HUES48 (cell line): ENCODE measurements around the gene GGPS1.
"Not testable (repeated sequence)": the region's sequence is repeated elsewhere in the genome, so short reads cannot be mapped to it uniquely, and the experiment has no call there.

Experiments used
- H3K27ac ChIP-seq: one replicate; pipeline ENCODE4 v1.7.0; 2013; ENCODE audit warnings: low read depth, low read length, inconsistent platforms
- H3K27me3 ChIP-seq: 2 replicates; pipeline ENCODE4 v1.6.1; 2013; ENCODE audit warnings: mild to moderate bottlenecking, low read length; ENCODE audit not compliant: control insufficient read depth, insufficient read depth
- H3K36me3 ChIP-seq: 2 replicates; pipeline ENCODE4 v1.6.1; 2013; ENCODE audit warnings: low read length; ENCODE audit not compliant: control insufficient read depth, insufficient read depth
- H3K4me1 ChIP-seq: 2 replicates; pipeline ENCODE4 v1.6.1; 2013; ENCODE audit warnings: mild to moderate bottlenecking, low read length; ENCODE audit not compliant: control insufficient read depth, insufficient read depth
- H3K4me3 ChIP-seq: 2 replicates; pipeline ENCODE4 v1.5.1; 2013; ENCODE audit warnings: mild to moderate bottlenecking, low read depth, low read length
- H3K9ac ChIP-seq: 2 replicates; pipeline ENCODE4 v1.6.1; 2013; ENCODE audit warnings: mild to moderate bottlenecking, low read depth, low read length, moderate library complexity
- H3K9me3 ChIP-seq: 2 replicates; pipeline ENCODE4 v1.6.1; 2013; ENCODE audit warnings: low read length; ENCODE audit not compliant: control insufficient read depth, insufficient read depth

The GGPS1 gene

DNA sequence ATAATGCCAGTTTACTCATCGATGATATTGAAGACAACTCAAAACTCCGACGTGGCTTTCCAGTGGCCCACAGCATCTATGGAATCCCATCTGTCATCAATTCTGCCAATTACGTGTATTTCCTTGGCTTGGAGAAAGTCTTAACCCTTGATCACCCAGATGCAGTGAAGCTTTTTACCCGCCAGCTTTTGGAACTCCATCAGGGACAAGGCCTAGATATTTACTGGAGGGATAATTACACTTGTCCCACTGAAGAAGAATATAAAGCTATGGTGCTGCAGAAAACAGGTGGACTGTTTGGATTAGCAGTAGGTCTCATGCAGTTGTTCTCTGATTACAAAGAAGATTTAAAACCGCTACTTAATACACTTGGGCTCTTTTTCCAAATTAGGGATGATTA is 13.7 kb downstream of the GGPS1 start:
- Histone ChIP-seq H3K27me3 (no peaks in the 10 kb centered on the region), H3K9ac (no peak overlapping the region), H3K36me3 (peaks cover 25% of the 10 kb centered on the region), H3K9me3 (no peaks in the 10 kb centered on the region), H3K4me3 (no peak overlapping the region), H3K27ac (no peak overlapping the region), H3K4me1 (no peaks in the 10 kb centered on the region)

- H3K27me3 ChIP-seq: no peaks in the 10 kb centered on the region
- H3K4me1 ChIP-seq: no peaks in the 10 kb centered on the region
Observed at GRCh38 chr1:235342471-235342870, 14.1 kb downstream of the GGPS1 start.

DNA sequence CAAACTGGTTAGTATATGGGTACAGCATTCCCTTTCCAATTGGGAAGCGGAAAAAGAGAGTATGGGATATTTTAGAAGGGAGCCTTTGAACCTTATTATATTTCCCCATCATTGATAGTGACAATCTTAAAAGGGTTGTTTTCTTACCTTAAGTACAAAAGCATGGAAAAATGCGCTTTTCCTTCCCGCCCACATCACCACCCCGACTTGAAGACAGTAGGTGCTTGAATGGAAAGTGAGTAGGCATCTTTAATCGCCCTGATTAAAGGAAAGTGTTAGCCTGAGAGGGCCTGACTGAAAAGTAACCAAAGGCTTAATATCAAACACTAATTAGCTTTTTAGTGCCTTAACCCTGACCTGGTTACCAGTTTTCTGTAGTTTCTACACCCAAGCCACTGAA is 15.4 kb downstream of the GGPS1 start:
- H3K9me3 ChIP-seq: no peaks in the 10 kb centered on the region
- no peaks in the 10 kb centered on the region for H3K4me1 ChIP-seq
- H3K4me3 ChIP-seq: no peak overlapping the region
- H3K36me3 ChIP-seq: peaks cover 10% of the 10 kb centered on the region
- H3K9ac ChIP-seq: no peak overlapping the region
- H3K27ac ChIP-seq: no peak overlapping the region
- no peaks in the 10 kb centered on the region for H3K27me3 ChIP-seq

More at GRCh38 chr1:235342471-235342870, 14.1 kb downstream of the GGPS1 start:
- no peaks in the 10 kb centered on the region for H3K9me3 ChIP-seq
- H3K4me3 ChIP-seq: no peak overlapping the region
- no peak overlapping the region for H3K9ac ChIP-seq
- H3K36me3 ChIP-seq: peaks cover 21% of the 10 kb centered on the region
- no peak overlapping the region for H3K27ac ChIP-seq

- no peaks in the 10 kb centered on the region for H3K36me3 ChIP-seq
- no peak overlapping the region for H3K27ac ChIP-seq
- H3K9me3 ChIP-seq: no peaks in the 10 kb centered on the region
- H3K4me1 ChIP-seq: no peaks in the 10 kb centered on the region
- no peak overlapping the region for H3K4me3 ChIP-seq
- no peaks in the 10 kb centered on the region for H3K27me3 ChIP-seq
- no peak overlapping the region for H3K9ac ChIP-seq
Observed at GRCh38 chr1:235351441-235351840, 23.1 kb downstream of the GGPS1 start.

DNA sequence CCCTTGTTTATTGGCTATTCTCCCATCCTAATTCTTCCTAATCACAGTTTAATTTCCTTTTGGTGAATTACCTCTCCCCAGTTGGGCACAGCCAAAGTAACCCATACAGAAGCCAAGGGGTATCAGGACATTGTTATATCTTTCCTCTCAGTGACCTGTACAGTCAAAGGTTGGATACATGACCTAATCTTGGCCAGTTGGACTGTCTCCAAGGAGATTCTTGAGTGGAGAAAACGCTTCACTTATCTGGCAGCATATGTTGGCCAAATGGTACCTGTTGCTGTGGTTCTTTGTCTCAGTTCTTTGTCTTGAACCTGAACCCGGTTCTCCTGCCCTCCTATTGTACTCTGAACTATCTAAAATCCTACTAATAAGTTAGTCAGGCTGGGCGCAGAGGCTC is 23.5 kb downstream of the GGPS1 start:
- H3K4me1 ChIP-seq: no peaks in the 10 kb centered on the region
- no peak overlapping the region for H3K27ac ChIP-seq
- H3K27me3 ChIP-seq: no peaks in the 10 kb centered on the region
- no peaks in the 10 kb centered on the region for H3K36me3 ChIP-seq
- no peak overlapping the region for H3K9ac ChIP-seq
- H3K9me3 ChIP-seq: no peaks in the 10 kb centered on the region
- H3K4me3 ChIP-seq: no peak overlapping the region

DNA sequence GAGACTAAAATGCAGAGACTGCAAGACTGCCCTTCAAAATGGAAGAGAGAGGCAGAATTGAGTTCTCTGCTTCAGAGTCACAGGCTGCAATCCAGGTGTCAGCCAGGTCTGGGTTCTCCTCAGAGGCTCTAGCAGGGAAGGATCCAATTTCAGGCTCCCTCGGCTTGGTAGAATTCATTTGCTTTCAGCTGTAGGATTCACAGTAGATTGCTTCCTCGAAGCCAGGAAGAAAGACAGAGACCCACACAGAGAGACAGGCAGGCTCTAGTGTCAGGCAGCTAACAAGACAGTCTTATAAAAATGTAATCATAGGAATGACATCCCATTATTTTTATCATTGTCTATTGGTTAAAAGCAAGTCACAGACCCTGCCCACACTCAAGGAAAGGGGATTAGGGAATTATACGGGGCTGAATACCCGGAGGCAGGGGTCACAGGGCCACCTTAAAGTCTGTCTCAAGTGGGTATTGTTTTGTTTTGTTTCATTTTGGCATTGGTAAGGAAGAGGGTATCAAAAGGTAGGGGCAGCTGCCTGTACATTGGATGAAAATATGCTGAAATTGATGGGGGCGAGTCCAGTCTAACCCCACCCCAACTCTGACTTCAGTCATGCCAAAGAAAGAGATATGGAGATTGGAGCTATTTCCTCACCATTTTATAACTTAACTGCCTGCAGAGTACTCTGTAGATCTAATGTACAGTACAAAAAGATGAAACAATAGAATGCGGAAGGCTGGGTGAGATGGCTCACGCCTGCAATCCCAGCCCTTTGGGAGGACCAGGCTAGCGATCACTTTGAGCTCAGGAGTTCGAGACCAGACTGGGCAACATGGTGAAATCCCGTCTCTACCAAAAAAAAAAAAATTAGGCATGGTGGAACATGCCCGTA is 29.4 kb downstream of the GGPS1 start:
- H3K27me3 ChIP-seq: no peaks in the 10 kb centered on the region
- H3K4me3 ChIP-seq: no peak overlapping the region
- H3K36me3 ChIP-seq: no peaks in the 10 kb centered on the region
- no peak overlapping the region for H3K27ac ChIP-seq
- H3K9me3 ChIP-seq: no peaks in the 10 kb centered on the region
- H3K4me1 ChIP-seq: no peaks in the 10 kb centered on the region
- no peak overlapping the region for H3K9ac ChIP-seq

DNA sequence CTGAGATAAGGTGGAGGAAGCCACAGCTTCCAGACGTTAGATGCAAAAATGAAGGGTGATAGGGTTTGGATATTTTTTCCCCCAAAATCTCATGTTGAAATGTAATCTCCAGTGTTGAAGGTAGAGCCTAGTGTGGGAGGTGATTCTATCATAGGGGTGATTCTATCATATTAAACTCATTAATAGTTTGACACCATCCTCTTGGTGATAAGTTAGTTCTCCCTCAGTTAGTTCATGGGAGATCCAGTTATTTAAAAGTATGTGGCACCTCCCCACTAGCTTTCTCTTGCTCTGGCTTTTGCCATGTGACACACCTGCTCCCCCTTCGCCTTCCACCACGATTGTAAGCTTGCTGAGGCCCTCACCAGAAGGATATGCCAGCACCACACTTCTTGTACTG is 30.5 kb downstream of the GGPS1 start:
- Histone ChIP-seq H3K9me3 (no peaks in the 10 kb centered on the region), H3K9ac (no peak overlapping the region), H3K27me3 (no peaks in the 10 kb centered on the region), H3K4me3 (no peak overlapping the region), H3K36me3 (no peaks in the 10 kb centered on the region), H3K4me1 (no peaks in the 10 kb centered on the region), H3K27ac (no peak overlapping the region)

DNA sequence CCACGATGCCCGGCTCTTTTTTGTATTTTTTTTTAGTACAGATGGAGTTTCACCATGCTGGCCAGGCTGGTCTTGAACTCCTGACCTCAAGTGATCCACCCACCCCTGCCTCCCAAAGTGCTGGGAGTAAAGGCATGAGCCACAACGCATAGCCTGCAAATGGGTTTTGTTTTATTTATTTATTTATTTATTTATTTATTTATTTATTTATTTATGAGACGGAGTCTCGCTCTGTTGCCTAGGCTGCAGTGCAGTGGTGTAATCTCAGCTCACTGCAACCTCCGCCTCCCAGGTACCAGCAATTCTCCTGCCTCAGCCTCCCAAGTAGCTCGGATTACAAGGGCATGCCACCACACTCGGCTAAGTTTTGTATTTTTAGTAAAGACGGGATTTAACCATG is 35.8 kb downstream of the GGPS1 start:
- H3K27me3 ChIP-seq, H3K9ac ChIP-seq, H3K4me1 ChIP-seq, H3K4me3 ChIP-seq, H3K27ac ChIP-seq, H3K36me3 ChIP-seq, H3K9me3 ChIP-seq: not testable (repeated sequence)

DNA sequence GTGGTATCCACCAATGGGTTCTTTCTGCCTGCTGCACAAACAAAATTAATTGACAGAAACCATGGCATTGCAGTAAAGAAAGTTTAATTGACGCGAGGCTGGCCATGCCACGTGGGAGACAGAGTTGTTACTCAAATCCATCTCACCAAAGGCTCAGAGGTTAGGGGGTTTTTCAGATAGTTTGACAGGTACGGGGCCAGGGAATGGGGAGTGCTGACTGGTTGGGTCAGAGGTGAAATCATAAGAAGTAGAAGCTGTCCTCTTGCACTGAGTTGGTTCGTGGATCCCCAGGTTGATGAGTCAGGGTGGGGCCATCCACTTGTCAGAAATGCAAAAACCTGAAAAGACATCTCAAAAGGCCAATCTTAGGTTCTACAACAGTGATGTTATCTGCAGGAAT is 37.9 kb downstream of the GGPS1 start:
- no peak overlapping the region for H3K9ac ChIP-seq
- 0 out of 2 replicates have a peak, but pooled peaks cover 5% of the 10 kb centered on the region for H3K4me1 ChIP-seq
- no peaks in the 10 kb centered on the region for H3K27me3 ChIP-seq
- peak overlapping the region; percentile 92; the same call in 1 of the 2 replicates for H3K4me3 ChIP-seq
- H3K27ac ChIP-seq: no peak overlapping the region
- H3K36me3 ChIP-seq: 0 out of 2 replicates have a peak, but pooled peaks cover 4% of the 10 kb centered on the region
- H3K9me3 ChIP-seq: no peaks in the 10 kb centered on the region

GRCh38 chr1:235367000-235367908 is 38.9 kb downstream of the GGPS1 start, which contains the start of gene TBCE:
Gene TBCE, plus strand, starts transcription at chr1:235367427. Its CDS starts 12,623 bp downstream, at chr1:235380050.
- no peaks in the 10 kb centered on the region for H3K9me3 ChIP-seq
- H3K27ac ChIP-seq: peak within 1 kb of the TSS; percentile 97
- H3K27me3 ChIP-seq: no peaks in the 10 kb centered on the region
- 0 out of 2 replicates have a peak, but pooled peaks cover 5% of the 10 kb centered on the region for H3K4me1 ChIP-seq
- H3K4me3 ChIP-seq: peak within 1 kb of the TSS; percentile 92
- peak within 1 kb of the TSS; percentile 70 for H3K9ac ChIP-seq
- H3K36me3 ChIP-seq: 0 out of 2 replicates have a peak, but pooled peaks cover 4% of the 10 kb centered on the region
